CD8-positive, alpha-beta memory T cell (primary cell): Measurements from ENCODE around the gene SLC27A6. TPM values are rescaled to one million over a fixed set of nuclear protein-coding genes. Genes with fewer than 3 reads are reported as not detected.

Experiments used
- CTCF ChIA-PET: fragments of 350-600 bp; sonication (Branson Sonifier 250); formaldehyde crosslinking; loops from one replicate; lab custom pipeline; 2021; ENCODE audit warnings: antibody characterized with exemption; lab: Charles Lee
- POLR2A ChIA-PET: fragments of 350-600 bp; sonication (Branson Sonifier 250); formaldehyde crosslinking; loops from one replicate; lab custom pipeline; 2021; ENCODE audit warnings: antibody characterized with exemption; lab: Charles Lee
- DNase-seq, 5 donors: peaks; one replicate each; pipeline versions ENCODE4 v3.0.0 to v3.0.0-alpha.2; 2020 to 2022; ENCODE audit warnings: mixed read lengths in 1 of 5
- H3K27ac ChIP-seq: one replicate; pipeline ENCODE4 v1.7.0; 2013; ENCODE audit warnings: low read depth, mild to moderate bottlenecking, low read length, moderate library complexity
- H3K27me3 ChIP-seq: 2 replicates; pipeline ENCODE4 v1.7.0; 2013; ENCODE audit warnings: low read length, mild to moderate bottlenecking; ENCODE audit not compliant: insufficient read depth, poor library complexity, severe bottlenecking
- H3K36me3 ChIP-seq: 2 replicates; pipeline ENCODE4 v1.7.0; 2013; ENCODE audit warnings: mild to moderate bottlenecking, low read length, moderate library complexity; ENCODE audit not compliant: insufficient read depth
- H3K4me1 ChIP-seq: 2 replicates; pipeline ENCODE4 v1.7.0; 2013; ENCODE audit warnings: mild to moderate bottlenecking, low read length, moderate library complexity; ENCODE audit not compliant: insufficient read depth
- H3K4me3 ChIP-seq: 2 replicates; pipeline ENCODE4 v1.7.0; 2013; ENCODE audit warnings: mild to moderate bottlenecking, low read length
- H3K9me3 ChIP-seq: 2 replicates; pipeline ENCODE4 v1.7.0; 2013; ENCODE audit warnings: mild to moderate bottlenecking, low read length
- H3K27ac Mint-ChIP-seq, 8 donors: one replicate each; pipeline ENCODE4 v1.8.0; 2020 to 2021; ENCODE audit warnings: mixed read lengths in 8 of 8, mild to moderate bottlenecking in 6 of 8, inconsistent platforms in 3 of 8, moderate library complexity in 3 of 8
- H3K27me3 Mint-ChIP-seq, 2 donors: one replicate each; pipeline ENCODE4 v1.8.0; 2020 to 2021; ENCODE audit warnings: mixed read lengths in 2 of 2, mild to moderate bottlenecking in 1 of 2, moderate library complexity in 1 of 2
- H3K36me3 Mint-ChIP-seq, 3 donors: one replicate each; pipeline ENCODE4 v1.8.0; 2020 to 2021; ENCODE audit warnings: mixed read lengths in 3 of 3, inconsistent platforms in 1 of 3, mild to moderate bottlenecking in 1 of 3
- H3K4me1 Mint-ChIP-seq, 3 donors: one replicate each; pipeline ENCODE4 v1.8.0; 2020 to 2021; ENCODE audit warnings: mixed read lengths in 3 of 3, inconsistent platforms in 1 of 3, mild to moderate bottlenecking in 1 of 3
- H3K4me3 Mint-ChIP-seq, 7 donors: one replicate each; pipeline ENCODE4 v1.8.0; 2020 to 2021; ENCODE audit warnings: mixed read lengths in 7 of 7, mild to moderate bottlenecking in 6 of 7, moderate library complexity in 4 of 7, inconsistent platforms in 2 of 7
- H3K9me3 Mint-ChIP-seq, 5 donors: one replicate each; pipeline ENCODE4 v1.8.0; 2020 to 2022; ENCODE audit warnings: mixed read lengths in 5 of 5, mild to moderate bottlenecking in 3 of 5, moderate library complexity in 2 of 5, inconsistent platforms in 1 of 5
- polyA plus RNA-seq: library from polyadenylated mRNA; unstranded; fragments of 300-500 nt; fragmentation: Illumina TruSeq; gene quantifications from one replicate; pipeline ENCODE4 v1.2.3, GENCODE V29; 2021
- total RNA-seq, 2 experiments: library from RNA; stranded (reverse); gene quantifications; one replicate each; pipeline ENCODE4 v1.2.3, GENCODE V29; 2021

SLC27A6 gene
- total and polyA plus RNA-seq, 3 experiments from 2014 or later: not detected

GRCh38 chr5:129073111-129073510 is 107.8 kb downstream of the SLC27A6 start:
- CTCF ChIA-PET: no interaction called here
- no peaks in the 10 kb centered on the region for H3K4me1 ChIP-seq
- H3K27ac Mint-ChIP-seq: no peak overlapping the region
- H3K4me3 Mint-ChIP-seq: no peak overlapping the region
- peaks cover 4 to 21% of the 10 kb centered on the region in 2 donors for H3K27me3 Mint-ChIP-seq
- H3K9me3 ChIP-seq: no peaks in the 10 kb centered on the region
- POLR2A ChIA-PET: no interaction called here
- no peaks in the 10 kb centered on the region for H3K36me3 ChIP-seq
- no peaks in the 10 kb centered on the region for H3K27me3 ChIP-seq
- no peaks in the 10 kb centered on the region for H3K4me1 Mint-ChIP-seq
- no peak overlapping the region for H3K27ac ChIP-seq
- H3K9me3 Mint-ChIP-seq: no peaks in the 10 kb centered on the region
- DNase-seq: no peak
- H3K4me3 ChIP-seq: no peak overlapping the region
- no peaks in the 10 kb centered on the region for H3K36me3 Mint-ChIP-seq

GRCh38 chr5:129074903-129075302 is 109.6 kb downstream of the SLC27A6 start:
- Mint-ChIP-seq H3K9me3 (no peaks in the 10 kb centered on the region), H3K4me1 (no peaks in the 10 kb centered on the region), H3K27me3 (peaks cover 1 to 21% of the 10 kb centered on the region in 2 donors), H3K27ac (no peak overlapping the region), H3K4me3 (no peak overlapping the region), H3K36me3 (no peaks in the 10 kb centered on the region)
- POLR2A ChIA-PET: no interaction called here
- no peaks in the 10 kb centered on the region for H3K4me1 ChIP-seq
- H3K27ac ChIP-seq: no peak overlapping the region
- H3K9me3 ChIP-seq: no peaks in the 10 kb centered on the region
- H3K36me3 ChIP-seq: no peaks in the 10 kb centered on the region
- CTCF ChIA-PET: no interaction called here
- DNase-seq: no peak
- no peaks in the 10 kb centered on the region for H3K27me3 ChIP-seq
- H3K4me3 ChIP-seq: no peak overlapping the region

- Histone ChIP-seq H3K4me3 (no peak overlapping the region), H3K36me3 (no peaks in the 10 kb centered on the region), H3K9me3 (no peaks in the 10 kb centered on the region), H3K27me3 (no peaks in the 10 kb centered on the region), H3K27ac (no peak overlapping the region), H3K4me1 (no peaks in the 10 kb centered on the region)
- DNase-seq: no peak
- ChIA-PET CTCF (no interaction called here), POLR2A (no interaction called here)
- no peaks in the 10 kb centered on the region for H3K4me1 Mint-ChIP-seq
- no peak overlapping the region for H3K27ac Mint-ChIP-seq
- H3K4me3 Mint-ChIP-seq: no peak overlapping the region
- peaks cover 2 to 18% of the 10 kb centered on the region in 2 donors for H3K27me3 Mint-ChIP-seq
- no peaks in the 10 kb centered on the region for H3K36me3 Mint-ChIP-seq
- H3K9me3 Mint-ChIP-seq: no peaks in the 10 kb centered on the region
Measured at GRCh38 chr5:129077433-129078075, 112.3 kb downstream of the SLC27A6 start.

- Mint-ChIP-seq H3K4me1 (no peaks in the 10 kb centered on the region), H3K36me3 (no peaks in the 10 kb centered on the region), H3K4me3 (no peak overlapping the region), H3K9me3 (no peaks in the 10 kb centered on the region), H3K27me3 (peaks cover 2 to 16% of the 10 kb centered on the region in 2 donors), H3K27ac (no peak overlapping the region)
- Histone ChIP-seq H3K36me3 (no peaks in the 10 kb centered on the region), H3K27ac (no peak overlapping the region), H3K4me1 (no peaks in the 10 kb centered on the region), H3K4me3 (no peak overlapping the region), H3K9me3 (no peaks in the 10 kb centered on the region), H3K27me3 (no peaks in the 10 kb centered on the region)
- ChIA-PET POLR2A (no interaction called here), CTCF (no interaction called here)
- no peak for DNase-seq
Measured at GRCh38 chr5:129078247-129078646, 113.0 kb downstream of the SLC27A6 start.

- Histone ChIP-seq H3K9me3 (no peaks in the 10 kb centered on the region), H3K36me3 (no peaks in the 10 kb centered on the region), H3K27me3 (no peaks in the 10 kb centered on the region), H3K4me1 (no peaks in the 10 kb centered on the region), H3K4me3 (no peak overlapping the region), H3K27ac (no peak overlapping the region)
- CTCF ChIA-PET: no interaction called here
- H3K36me3 Mint-ChIP-seq: no peaks in the 10 kb centered on the region
- no peaks in the 10 kb centered on the region for H3K9me3 Mint-ChIP-seq
- H3K27me3 Mint-ChIP-seq: peaks cover 2 to 18% of the 10 kb centered on the region in 2 donors
- H3K4me3 Mint-ChIP-seq: no peak overlapping the region
- no peak overlapping the region for H3K27ac Mint-ChIP-seq
- no peaks in the 10 kb centered on the region for H3K4me1 Mint-ChIP-seq
- DNase-seq: no peak
- POLR2A ChIA-PET: no interaction called here
Measured at GRCh38 chr5:129078660-129079059, 113.4 kb downstream of the SLC27A6 start.

- Mint-ChIP-seq H3K27me3 (peaks cover 2 to 12% of the 10 kb centered on the region in 2 donors), H3K4me3 (no peak overlapping the region)
- POLR2A ChIA-PET: no interaction called here
Measured at GRCh38 chr5:129079496-129079895, 114.2 kb downstream of the SLC27A6 start.

GRCh38 chr5:129080766-129081165 is 115.5 kb downstream of the SLC27A6 start:
- H3K27me3 ChIP-seq: no peaks in the 10 kb centered on the region
- no peak overlapping the region for H3K4me3 ChIP-seq
- Mint-ChIP-seq H3K9me3 (no peaks in the 10 kb centered on the region), H3K4me1 (no peaks in the 10 kb centered on the region), H3K4me3 (no peak overlapping the region), H3K27ac (no peak overlapping the region), H3K36me3 (no peaks in the 10 kb centered on the region), H3K27me3 (peaks cover 5 to 16% of the 10 kb centered on the region in 2 donors)
- no peak overlapping the region for H3K27ac ChIP-seq
- no peaks in the 10 kb centered on the region for H3K36me3 ChIP-seq
- H3K9me3 ChIP-seq: no peaks in the 10 kb centered on the region
- DNase-seq: no peak
- POLR2A ChIA-PET: no interaction called here
- CTCF ChIA-PET: no interaction called here
- H3K4me1 ChIP-seq: no peaks in the 10 kb centered on the region

More at GRCh38 chr5:129079496-129079895, 114.2 kb downstream of the SLC27A6 start:
- CTCF ChIA-PET: no interaction called here
- DNase-seq: no peak
- H3K36me3 ChIP-seq: no peaks in the 10 kb centered on the region
- H3K27ac ChIP-seq: no peak overlapping the region
- Mint-ChIP-seq H3K27ac (no peak overlapping the region), H3K9me3 (no peaks in the 10 kb centered on the region), H3K4me1 (no peaks in the 10 kb centered on the region), H3K36me3 (no peaks in the 10 kb centered on the region)
- no peaks in the 10 kb centered on the region for H3K27me3 ChIP-seq
- H3K4me1 ChIP-seq: no peaks in the 10 kb centered on the region
- no peak overlapping the region for H3K4me3 ChIP-seq
- H3K9me3 ChIP-seq: no peaks in the 10 kb centered on the region

GRCh38 chr5:129082225-129083136 is 117.2 kb downstream of the SLC27A6 start:
- Mint-ChIP-seq H3K9me3 (no peaks in the 10 kb centered on the region), H3K27me3 (peaks cover 7 to 26% of the 10 kb centered on the region in 2 donors), H3K36me3 (no peaks in the 10 kb centered on the region), H3K4me3 (no peak overlapping the region), H3K27ac (no peak overlapping the region), H3K4me1 (no peaks in the 10 kb centered on the region)
- POLR2A ChIA-PET: no interaction called here
- H3K9me3 ChIP-seq: no peaks in the 10 kb centered on the region
- CTCF ChIA-PET: no interaction called here
- H3K27ac ChIP-seq: peak overlapping the region; percentile 39
- H3K36me3 ChIP-seq: no peaks in the 10 kb centered on the region
- H3K4me1 ChIP-seq: no peaks in the 10 kb centered on the region
- DNase-seq: no peak
- no peak overlapping the region for H3K4me3 ChIP-seq
- H3K27me3 ChIP-seq: no peaks in the 10 kb centered on the region
